Fibroblast of the conjunctiva (primary cell): Measurements from ENCODE around the gene LRBA.
"Not testable (repeated sequence)": the region's sequence is repeated elsewhere in the genome, so short reads cannot be mapped to it uniquely, and the experiment has no call there.

ENCODE experiments used
- DNase-seq: peaks from one replicate; pipeline ENCODE4 v3.0.0-alpha.2; 2010; ENCODE audit warnings: low read depth

The LRBA gene

DNA sequence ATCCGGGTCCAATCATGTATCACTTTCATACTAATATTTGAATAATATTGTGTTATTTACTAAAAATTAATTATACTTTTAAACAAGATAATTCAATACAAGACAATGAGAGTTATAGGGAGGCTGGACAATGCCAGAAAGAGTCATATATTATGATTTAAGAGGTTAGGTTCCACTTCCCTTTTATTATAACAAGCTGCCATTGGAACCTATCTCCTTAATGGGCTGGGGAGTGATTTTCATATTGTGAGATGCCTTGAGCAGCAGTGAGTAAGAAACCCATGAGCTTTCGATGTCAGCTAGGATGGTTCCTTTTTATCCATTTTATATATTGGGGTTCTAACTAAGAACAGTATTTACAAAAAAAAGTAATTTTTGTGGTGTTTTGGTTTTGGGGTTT, 341.3 kb downstream of the LRBA start:
- no peak for DNase-seq

DNA sequence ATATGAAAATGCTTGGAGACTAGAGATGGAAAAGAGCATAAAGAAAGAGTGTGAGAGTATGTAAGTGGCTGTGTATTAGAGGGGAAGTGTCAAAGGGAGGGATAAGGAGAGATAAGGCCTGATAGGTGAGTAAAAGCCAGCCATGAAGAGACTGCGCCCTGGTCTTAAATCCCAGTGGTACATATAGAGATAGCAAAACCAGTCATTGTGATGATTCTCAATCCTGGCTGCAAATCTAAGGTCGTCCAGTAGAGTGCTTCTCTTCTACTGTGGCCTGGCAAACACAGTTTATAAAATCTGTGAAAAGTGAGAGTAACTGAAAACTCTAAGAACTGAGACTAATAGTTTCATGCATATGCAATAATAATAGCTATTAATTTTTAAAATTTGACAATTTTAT, 346.3 kb downstream of the LRBA start:
- DNase-seq, result no peak

DNA sequence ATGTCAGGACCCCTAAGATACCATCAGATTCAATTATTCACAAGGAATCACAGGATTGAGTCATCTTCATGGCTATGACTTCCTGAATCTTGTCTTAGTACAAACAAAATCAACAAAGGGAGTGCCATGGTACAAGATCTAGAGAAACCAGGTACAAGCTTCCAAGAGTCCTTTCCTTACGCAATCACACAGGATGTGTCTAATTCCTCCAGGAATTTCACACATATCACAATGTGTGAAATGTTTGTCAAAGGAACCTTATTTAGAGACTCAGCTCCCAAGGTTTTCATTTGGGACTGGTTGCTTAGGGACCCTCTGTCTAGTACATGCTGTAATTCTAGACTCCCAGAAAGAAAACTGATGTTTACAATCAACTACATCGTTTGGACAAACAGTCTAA, 350.1 kb downstream of the LRBA start:
- no peak for DNase-seq

DNA sequence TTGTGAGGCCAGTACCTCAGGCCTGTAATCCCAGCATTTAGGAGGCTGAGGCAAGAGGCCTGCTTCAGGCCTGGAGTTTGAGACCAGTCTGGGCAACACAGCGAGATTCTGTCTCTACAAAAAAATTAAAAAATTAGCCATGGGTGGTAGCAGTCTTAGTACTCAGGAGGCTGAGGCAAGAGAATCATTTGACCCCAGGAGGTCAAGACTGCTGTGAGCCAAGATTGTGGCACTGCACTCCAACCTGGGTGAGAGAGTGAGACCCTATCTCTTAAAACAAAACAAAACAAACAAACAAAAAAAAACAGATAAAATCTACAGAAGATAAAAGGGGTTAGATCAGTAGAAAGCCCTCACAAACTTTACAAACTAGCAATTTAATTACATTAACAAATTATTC, 352.4 kb downstream of the LRBA start:
- no peak for DNase-seq

DNA sequence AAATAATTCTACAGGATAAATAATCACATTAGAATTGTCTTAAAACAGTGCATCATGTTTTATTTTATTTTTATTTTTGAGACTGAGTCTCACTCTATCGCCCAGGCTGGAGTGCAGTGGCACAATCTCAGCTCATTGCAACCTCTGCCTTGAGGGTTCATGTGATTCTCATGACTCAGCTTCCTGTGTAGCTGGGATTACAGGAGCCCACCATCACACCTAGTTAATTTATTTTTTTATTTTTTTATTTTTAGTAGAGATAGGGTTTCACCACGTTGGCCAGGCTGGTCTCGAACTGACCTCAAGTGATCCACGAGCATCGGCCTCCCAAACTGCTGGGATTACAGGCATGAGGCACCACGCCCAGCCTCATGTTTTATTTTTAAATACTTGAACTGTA, 353.5 kb downstream of the LRBA start:
- DNase-seq, result not testable (repeated sequence)

DNA sequence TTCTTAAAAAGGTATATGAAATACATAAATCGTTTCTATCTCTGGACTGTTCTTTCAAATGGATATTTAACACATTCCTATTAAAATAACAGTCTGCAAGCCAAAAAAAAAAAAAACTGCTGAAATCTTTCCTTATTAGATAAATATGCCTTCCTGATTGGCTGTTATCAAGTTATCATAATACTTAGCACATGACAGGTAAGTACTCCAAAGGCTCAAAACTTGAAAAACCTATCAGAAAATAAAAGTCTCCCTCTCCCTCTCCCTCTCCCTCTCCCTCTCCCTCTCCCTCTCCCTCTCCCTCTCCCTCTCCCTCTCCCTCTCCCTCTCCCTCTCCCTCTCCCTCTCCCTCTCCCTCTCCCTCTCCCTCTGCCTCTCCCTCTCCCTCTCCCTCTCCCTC, 356.8 kb downstream of the LRBA start:
- DNase-seq, result not testable (repeated sequence)

DNA sequence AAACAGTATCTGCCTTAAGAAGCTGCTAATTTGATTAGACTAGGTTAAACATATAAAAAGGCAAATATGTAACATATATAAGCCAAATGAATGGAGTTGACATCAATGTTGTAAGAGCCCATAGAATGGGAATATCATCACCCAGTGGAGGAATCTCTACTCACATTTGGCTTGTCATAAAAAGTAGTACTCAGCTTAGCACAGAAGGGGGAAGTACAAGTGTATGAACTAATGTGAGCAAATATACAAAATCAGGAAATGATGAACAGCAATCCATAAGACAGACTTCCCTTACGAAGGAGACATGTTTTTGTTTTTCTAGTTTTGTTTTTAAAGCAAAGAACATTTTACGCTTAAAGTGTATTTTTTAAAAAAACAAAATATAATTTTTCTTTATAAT, 358.2 kb downstream of the LRBA start:
- no peak for DNase-seq

DNA sequence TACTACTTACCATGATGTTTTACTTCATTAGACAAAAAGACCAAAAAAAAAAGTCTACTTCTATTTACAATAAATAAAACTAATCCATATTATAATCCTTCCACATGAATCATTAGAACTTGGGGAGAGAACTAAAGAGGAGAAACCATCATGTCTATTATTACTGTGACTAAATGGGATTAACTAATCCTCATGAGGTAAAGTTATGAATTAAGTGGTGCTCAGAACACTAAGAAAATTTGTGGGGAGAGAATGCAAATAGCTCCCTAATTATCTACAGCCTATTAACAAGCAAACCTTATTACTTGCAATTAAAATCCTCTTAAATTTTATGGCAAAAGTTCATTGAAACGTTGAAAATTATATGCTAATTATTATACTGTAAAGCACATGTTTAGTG, 364.3 kb downstream of the LRBA start:
- DNase-seq, result no peak

DNA sequence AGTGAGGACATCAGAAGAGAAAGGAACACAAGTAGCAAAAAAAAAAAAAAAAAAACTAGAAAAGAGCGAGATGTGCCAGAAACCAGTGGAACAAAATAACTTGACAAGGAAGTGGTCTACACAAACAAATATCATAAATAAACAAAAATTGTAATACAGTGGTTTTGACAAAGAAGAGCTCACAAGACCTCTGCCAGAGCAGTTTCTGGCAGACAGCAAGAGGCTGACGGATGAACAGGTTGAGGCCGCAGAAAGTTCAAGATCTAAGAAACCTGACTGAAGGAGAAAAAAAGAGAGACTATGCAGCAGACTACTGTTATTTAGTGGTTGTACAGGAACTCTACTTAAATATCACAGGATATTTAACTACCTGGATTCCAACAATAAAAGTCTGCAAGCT, 367.0 kb downstream of the LRBA start:
- no peak for DNase-seq

DNA sequence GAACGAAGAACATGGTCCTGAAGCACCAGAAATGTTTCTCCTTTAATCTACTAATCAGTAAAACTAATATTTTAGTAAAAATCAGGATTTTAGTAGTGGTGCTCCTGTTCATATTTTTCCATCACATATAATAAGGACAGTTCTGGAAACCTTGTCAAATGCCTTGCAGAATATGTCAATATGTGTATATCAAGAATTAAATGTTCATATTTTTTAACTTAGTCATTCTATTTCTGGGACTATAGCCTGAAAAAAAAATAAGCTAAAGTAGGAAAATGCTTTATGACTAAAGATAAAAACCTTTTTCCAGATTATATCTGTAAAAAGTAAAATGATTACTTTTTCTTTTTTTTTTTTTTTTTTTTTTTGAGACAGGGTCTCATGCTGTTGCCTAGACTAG, 368.1 kb downstream of the LRBA start:
- no peak for DNase-seq

DNA sequence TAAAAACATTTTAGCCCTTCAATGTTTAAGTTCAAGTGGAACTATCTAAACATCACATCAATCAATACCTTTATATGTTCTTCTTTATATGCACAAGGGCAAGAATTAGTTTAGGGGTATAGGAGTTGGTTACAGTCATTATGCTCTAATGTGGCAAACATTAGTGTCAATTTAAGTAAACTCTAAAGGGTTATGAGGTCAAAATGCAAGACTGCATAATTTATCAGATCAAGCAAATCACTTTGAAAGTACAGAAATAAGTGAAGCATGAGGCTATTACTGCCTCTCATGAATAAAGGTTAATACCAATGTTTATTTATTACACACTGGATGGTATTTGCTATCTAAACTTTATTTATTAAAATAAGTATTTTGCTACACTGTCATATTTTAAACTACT, 373.5 kb downstream of the LRBA start:
- no peak for DNase-seq

DNA sequence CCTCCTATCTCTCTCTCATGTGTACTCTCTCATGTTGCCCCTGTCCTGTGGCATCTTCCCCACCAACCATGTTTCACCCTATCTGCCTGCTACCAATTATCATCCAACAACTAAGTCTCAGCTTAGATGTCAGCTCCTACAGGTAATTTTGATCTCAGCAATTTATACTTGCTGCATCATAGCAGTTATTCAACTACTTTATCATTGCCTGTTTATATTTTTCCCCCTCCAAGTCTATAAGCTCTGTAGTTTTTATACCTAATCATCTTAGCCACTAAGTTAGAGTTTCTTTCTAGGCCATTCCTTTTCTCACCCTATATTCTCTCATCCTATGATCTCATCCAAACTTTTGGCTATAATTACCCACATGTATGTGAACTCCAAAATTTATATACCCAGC, 382.4 kb downstream of the LRBA start:
- DNase-seq, result no peak

DNA sequence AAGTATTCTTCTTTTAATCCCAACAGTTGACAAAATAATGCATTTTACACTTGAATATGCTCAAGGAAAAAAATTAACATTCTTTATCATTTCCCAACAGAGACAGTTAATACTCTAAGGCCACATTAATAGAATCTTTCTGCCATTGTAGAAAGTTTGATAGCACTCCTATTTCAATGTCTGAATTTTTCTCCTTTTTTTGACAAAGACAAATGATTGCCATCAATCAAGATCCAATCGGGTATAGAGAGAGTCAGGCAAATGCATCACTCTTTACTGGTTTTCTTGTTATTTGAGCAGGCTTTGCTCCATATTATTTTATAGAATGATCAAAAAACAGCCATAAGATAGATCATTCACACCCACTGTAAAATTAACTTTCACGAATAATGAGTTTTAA, 387.0 kb downstream of the LRBA start:
- DNase-seq, result no peak

DNA sequence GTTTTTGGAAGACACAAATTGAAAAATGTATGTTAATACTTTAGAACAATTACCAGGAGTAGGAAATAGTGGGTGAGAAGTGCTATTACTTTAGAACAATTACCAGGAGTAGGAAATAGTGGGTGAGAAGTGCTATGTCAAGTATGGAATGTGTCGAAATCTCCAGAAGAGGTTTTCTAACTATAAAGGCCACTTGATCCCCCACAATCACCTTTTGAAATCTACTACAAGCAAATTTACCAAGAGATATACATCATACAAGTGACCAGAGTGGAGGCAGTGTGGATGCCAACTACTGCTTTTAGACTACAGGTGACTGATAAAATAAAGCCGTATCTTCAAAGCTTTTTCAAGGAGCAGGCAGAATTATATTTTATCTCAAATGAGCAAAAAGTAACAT, 390.1 kb downstream of the LRBA start:
- no peak for DNase-seq

DNA sequence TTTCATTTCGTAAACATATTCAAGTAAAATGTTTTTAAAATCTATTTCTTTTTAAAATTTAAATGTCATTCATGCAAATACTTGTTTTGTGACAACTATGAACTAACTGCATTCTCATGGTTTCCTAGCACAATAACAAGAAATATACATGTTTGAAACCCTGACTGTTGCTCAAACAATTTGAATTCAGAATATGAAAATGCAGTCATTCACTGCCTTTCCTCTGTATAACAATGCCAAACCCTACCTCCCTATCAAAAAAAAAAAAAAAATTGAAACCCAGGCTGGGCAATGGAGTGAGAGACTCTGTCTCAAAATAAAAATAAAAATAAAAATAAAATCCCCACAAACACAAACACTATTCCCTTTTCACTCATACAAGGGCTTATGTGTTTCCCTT, 391.0 kb downstream of the LRBA start:
- no peak for DNase-seq

DNA sequence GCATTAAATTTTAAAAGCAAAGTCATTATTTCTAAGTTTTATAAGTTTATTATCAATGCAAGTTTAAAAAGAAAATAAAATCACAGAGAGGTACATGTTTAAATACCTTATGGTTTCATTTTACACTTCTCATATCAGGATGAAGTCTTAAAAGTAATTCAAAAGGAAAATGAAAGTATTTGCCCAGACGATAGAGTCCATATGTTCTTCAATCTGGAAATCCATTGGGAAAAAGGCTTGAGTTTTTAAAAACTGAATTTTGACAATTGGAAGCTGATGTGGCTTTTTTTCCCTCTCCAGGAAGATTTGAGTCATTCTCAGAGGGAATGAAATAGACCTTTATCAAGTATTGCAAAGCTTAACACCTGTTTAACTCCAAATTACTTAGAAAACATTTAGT, 396.0 kb downstream of the LRBA start:
- DNase-seq, result no peak

DNA sequence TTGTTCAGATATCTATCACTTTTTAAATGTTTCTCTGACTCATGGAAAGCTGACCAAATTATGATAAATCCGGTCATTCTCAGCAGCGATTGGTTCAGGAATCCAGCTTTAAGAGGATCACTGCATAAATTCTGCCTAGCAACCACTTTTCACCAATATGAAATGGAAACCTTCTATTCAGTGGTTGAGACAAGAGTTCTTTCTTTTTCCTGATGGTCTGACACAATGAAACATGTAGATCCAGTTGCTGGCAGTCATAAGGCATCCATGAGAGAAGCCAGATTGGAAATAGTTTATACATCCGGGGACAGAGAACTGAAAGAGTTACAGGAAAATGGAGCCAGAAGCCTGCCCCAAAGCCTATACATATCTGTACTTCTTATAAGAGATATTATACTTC, 406.0 kb downstream of the LRBA start:
- no peak for DNase-seq

DNA sequence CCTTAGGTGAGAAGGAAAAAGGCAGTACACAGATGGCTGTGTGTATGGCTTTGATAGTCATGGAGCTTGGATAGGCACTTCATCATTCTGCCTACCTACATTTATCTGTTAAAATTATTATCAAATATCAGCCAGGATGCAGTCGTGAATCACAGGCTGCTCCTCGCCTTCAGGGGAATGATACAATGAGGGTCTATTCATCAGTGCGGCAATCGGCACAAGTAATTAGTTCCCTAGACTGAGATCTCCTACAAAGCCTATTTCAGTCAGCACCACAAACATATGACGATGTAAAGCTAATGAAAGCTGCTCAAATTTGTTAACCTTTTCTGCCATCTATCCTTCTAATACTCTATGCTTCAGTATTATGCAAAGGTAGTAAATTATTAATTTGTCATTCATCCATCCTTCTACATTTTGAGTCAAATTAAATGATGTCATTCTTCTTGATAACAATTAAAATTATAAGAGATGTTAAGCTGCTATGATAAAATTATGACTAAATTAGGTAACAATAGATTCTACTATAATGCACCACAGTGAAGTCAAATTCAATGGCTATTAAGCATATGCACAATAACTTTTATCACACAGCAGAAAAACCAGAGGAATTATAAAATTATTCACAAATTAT, 414.2 kb downstream of the LRBA start:
- no peak for DNase-seq

DNA sequence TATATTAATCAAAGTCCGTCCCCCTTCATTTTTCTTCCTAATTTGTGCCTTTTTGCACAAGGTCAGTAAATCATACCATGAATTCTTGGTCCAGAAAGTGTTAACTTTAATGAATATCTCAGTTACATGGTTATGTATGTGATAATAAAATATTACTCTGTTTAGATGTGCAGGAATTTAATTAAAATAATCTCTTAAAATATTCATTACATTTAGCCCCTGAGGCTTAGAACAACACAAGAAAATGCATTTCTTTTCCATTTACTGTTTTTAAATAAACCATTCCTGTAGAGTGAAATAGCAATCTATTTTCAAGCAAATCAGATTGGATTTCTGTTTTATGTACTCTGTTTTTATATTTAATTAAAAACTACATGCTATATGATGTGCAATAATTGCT, 415.5 kb downstream of the LRBA start:
- DNase-seq, result no peak

DNA sequence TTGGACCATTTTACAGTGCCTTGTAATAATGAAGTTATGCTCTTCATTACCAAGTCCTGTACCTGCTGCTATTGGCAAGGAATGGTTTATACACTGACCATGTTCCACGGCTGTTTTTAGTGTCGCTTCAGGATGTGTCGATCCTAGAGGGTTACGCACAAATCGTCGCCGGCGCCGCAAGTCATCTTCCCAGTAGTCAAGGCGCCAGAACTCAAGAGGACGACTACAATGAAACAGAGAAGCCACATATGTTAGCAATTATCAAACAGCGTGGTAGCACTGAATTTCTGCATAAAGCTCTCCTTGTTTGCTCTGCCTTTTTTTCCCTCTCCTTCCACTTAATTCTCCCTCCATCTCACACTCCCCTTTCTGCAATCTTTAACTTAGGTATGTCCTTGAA, 416.2 kb downstream of the LRBA start:
- no peak for DNase-seq

DNA sequence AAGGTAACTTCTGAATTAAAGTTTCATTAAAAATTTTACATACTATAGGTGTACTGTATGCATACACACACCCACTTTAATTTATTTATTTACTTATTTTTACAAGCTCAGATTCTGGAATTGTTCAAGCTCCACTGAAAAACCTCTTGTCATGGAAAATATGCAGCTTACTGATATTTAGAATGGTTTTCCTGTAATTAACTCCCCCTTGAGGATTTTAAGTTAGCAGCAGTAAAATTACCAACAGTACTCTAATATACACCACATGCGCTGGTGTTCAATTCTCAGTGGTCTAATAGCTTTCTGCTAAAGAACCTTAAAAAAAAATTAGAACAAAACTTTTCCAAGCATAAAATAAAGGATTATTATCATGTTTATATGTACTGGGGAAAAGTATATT, 421.1 kb downstream of the LRBA start:
- DNase-seq, result no peak

DNA sequence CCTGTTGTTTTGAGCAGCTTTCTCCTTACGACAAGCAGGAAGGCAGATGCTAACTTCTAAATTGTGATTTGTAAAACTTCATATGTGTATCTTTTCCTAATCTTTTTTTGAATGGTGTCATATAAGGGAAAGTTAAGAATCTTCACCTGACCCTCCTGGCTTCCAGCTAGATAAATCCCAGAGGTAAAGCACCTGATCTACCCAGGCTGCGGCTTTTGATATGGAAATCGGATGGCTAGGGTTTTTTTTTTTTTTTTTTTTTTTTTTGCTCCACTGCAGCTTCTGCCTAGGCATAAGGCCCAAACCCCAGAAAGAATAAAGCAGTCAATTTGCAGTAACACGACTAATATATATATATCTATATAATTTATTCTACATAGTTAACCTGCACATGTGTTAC, 423.2 kb downstream of the LRBA start:
- no peak for DNase-seq

DNA sequence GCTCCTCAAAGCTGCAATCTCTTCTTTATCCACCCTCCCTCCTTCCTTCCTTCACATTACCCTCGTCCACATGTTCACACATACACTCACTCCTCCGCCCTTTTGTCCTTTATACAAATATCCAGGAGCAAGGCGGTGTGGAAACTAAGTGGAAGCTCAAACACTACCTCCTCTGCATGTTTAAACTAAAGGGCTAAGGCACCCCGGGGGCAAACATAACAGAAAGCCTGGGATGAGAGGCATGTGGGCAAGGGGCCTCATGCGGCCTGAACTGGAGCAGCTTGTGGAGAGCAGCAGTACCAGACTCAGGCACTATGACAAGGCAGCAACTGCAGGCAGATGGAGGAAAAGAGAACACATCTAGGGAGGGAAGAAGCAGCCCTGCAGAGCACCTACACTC, 423.7 kb downstream of the LRBA start:
- no peak for DNase-seq

DNA sequence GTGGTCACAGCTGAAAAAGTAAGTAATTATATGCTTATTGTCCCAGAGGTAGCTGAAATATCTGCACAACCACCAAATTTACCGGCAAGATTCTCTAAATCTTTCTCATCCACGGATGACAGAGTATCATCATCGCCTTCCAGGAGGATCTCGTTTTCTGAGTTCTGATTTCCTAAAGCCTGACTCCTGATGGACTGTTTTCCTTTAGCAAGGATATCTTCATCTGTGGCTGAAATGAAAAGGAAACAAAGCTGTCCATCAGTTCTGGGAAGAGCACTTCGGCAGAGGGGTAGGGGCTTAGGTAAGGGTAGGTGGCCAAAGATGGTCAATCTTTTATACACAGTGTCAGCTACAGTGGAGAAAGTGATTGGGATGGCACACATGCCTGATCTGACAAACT, 424.5 kb downstream of the LRBA start:
- no peak for DNase-seq

DNA sequence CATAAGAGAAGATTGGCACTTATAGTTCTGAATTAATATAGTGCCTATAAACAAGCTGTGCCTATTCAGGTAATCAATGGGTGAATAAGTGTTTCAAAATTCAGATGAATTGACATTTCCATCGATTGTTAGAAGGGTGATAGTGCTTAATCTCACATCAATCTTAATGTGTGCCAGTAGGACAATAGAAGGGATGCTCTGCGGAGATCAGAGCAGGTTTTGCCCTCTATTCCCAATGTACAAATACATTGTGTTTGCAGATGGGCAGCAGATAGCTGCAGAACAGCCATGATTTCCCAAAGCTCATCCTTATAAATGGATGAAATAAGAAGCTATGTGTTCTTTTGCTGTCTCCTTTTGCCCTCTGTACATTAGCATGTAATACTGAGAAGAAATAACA, 425.9 kb downstream of the LRBA start:
- DNase-seq, result no peak
